Esophagus muscularis mucosa (tissue), 4 donors: Measurements from ENCODE around the gene TPK1. TPM values are rescaled to one million over a fixed set of nuclear protein-coding genes. Genes with fewer than 3 reads are reported as not detected.
"Not testable (repeated sequence)": the region's sequence is repeated elsewhere in the genome, so short reads cannot be mapped to it uniquely, and the experiment has no call there.

Experiments used
- DNase-seq: peaks from one replicate; pipeline ENCODE4 v3.0.0-alpha.2; 2017; ENCODE audit errors: extremely low spot score
- H3K27ac ChIP-seq, 4 donors: fragments of 200-600 bp; sonication (generic); replicated peaks in 1 of 4; 1 replicate in 3 of 4; 2 replicates in 1 of 4; pipeline ENCODE4 v1.5.1; 2016 to 2019; ENCODE audit warnings: mild to moderate bottlenecking in 1 of 4
- H3K27me3 ChIP-seq, 4 donors: fragments of 200-600 bp; sonication (generic); one replicate each; pipeline versions ENCODE4 v1.5.1 to v1.6.0; 2016 to 2019
- H3K36me3 ChIP-seq, 4 donors: fragments of 200-600 bp; sonication (generic); one replicate each; pipeline ENCODE4 v1.5.1; 2016 to 2019
- H3K4me1 ChIP-seq, 4 donors: fragments of 200-600 bp; sonication (generic); one replicate each; pipeline ENCODE4 v1.5.1; 2016 to 2019
- H3K4me3 ChIP-seq, 4 donors: fragments of 200-600 bp; sonication (generic); 1 replicate in 2 of 4; 2 replicates in 2 of 4; pipeline ENCODE4 v1.5.1; 2016 to 2019; ENCODE audit warnings: mild to moderate bottlenecking in 4 of 4, moderate library complexity in 1 of 4
- H3K9me3 ChIP-seq, 4 donors: fragments of 200-600 bp; sonication (generic); 1 replicate in 3 of 4; 2 replicates in 1 of 4; pipeline ENCODE4 v1.5.1; 2016 to 2019
- CTCF ChIP-seq, 3 experiments: fragments of 200-600 bp in 2 of 3; fragments of 450-650 bp in 1 of 3; sonication (generic) in 2 of 3; IDR thresholded peaks; one replicate each; pipeline ENCODE4 v1.5.1; 2017 to 2019; ENCODE audit warnings: antibody characterized with exemption in 3 of 3, mild to moderate bottlenecking in 2 of 3, moderate library complexity in 1 of 3
- EP300 ChIP-seq: sonication (generic); formaldehyde crosslinking; IDR thresholded peaks from one replicate; pipeline ENCODE4 v1.6.1; 2017; ENCODE audit warnings: antibody characterized with exemption
- POLR2A ChIP-seq: fragments of 450-650 bp; IDR thresholded peaks from one replicate; pipeline ENCODE4 v1.6.1; 2017; ENCODE audit warnings: antibody characterized with exemption, moderate library complexity, mild to moderate bottlenecking, low read depth
- POLR2AphosphoS5 ChIP-seq, 2 donors: sonication (generic); formaldehyde crosslinking; IDR thresholded peaks; one replicate each; pipeline ENCODE4 v1.6.1; 2017; ENCODE audit warnings: antibody characterized with exemption in 2 of 2
- WGBS: methylation state at CpG from one replicate; pipeline ENCODE4 v1.1.5; 2018; 5-methylcytosine and 5-hydroxymethylcytosine counted together
- intact Hi-C: fragments of 100-400 bp; cut with DNase I; formaldehyde crosslinking; loops from one replicate; pipeline ENCODE4 v1.15.1; 2023
- total RNA-seq, 4 donors: library from RNA; depleted of rRNA; stranded (reverse); fragments of >200 nt; gene quantifications; one replicate each; pipeline versions ENCODE4 v1.1.0 to v1.2.1, GENCODE V29; 2016

Gene TPK1
- total RNA-seq, 4 donors from 2014 or later = 2.7 to 4.3 (median 3.4) TPM

GRCh38 chr7:144730224-144730623 is 105.6 kb downstream of the TPK1 start:
- no peak for TF ChIP-seq POLR2A
- no peak for TF ChIP-seq POLR2AphosphoS5 (IDR thresholded peaks at IDR 0.05)
- no peak for TF ChIP-seq CTCF (IDR thresholded peaks at IDR 0.05)
- TF ChIP-seq EP300 = no peak
- WGBS = 81% methylated on average over 3 of the region's 3 CpGs
- Histone ChIP-seq H3K27me3 (no peaks in the 10 kb centered on the region), H3K27ac (no peak overlapping the region), H3K9me3 (no peaks in the 10 kb centered on the region), H3K4me1 (no peaks in the 10 kb centered on the region), H3K4me3 (no peak overlapping the region), H3K36me3 (no peaks in the 10 kb centered on the region)
- no peak for DNase-seq
- intact Hi-C loops = loop anchor here (10.0 kb wide), 1 partner anchor 105 kb away; the partner anchor contains the start of gene TPK1

GRCh38 chr7:144729226-144729625 is 106.6 kb downstream of the TPK1 start:
- H3K9me3 ChIP-seq = no peaks in the 10 kb centered on the region
- intact Hi-C loops = no loop called here
- no peak overlapping the region for H3K27ac ChIP-seq
- TF ChIP-seq CTCF (IDR thresholded peaks at IDR 0.05) = no peak
- no peak for TF ChIP-seq EP300
- TF ChIP-seq POLR2A = no peak
- no peak for TF ChIP-seq POLR2AphosphoS5 (IDR thresholded peaks at IDR 0.05)
- no peak for DNase-seq
- H3K4me1 ChIP-seq = no peaks in the 10 kb centered on the region
- 42% methylated on average over 2 of the region's 2 CpGs for WGBS
- H3K4me3 ChIP-seq = no peak overlapping the region
- no peaks in the 10 kb centered on the region for H3K36me3 ChIP-seq
- no peaks in the 10 kb centered on the region for H3K27me3 ChIP-seq

GRCh38 chr7:144728551-144728950 is 107.3 kb downstream of the TPK1 start:
- Histone ChIP-seq H3K4me3 (no peak overlapping the region), H3K36me3 (no peaks in the 10 kb centered on the region), H3K27me3 (no peaks in the 10 kb centered on the region), H3K27ac (no peak overlapping the region), H3K9me3 (no peaks in the 10 kb centered on the region), H3K4me1 (no peaks in the 10 kb centered on the region)
- TF ChIP-seq CTCF (IDR thresholded peaks at IDR 0.05) = no peak
- TF ChIP-seq POLR2A = no peak
- TF ChIP-seq EP300 = no peak
- no peak for TF ChIP-seq POLR2AphosphoS5 (IDR thresholded peaks at IDR 0.05)
- intact Hi-C loops = no loop called here
- no peak for DNase-seq
- WGBS = 66% methylated on average over 4 of the region's 4 CpGs

GRCh38 chr7:144726840-144727239 is 109.0 kb downstream of the TPK1 start:
- H3K4me1 ChIP-seq, H3K36me3 ChIP-seq, H3K4me3 ChIP-seq, H3K9me3 ChIP-seq, DNase-seq, intact Hi-C loops, H3K27me3 ChIP-seq, H3K27ac ChIP-seq: not testable (repeated sequence)
- WGBS = 96% methylated on average over 12 of the region's 12 CpGs

GRCh38 chr7:144725070-144725469 is 110.8 kb downstream of the TPK1 start:
- no peaks in the 10 kb centered on the region for H3K9me3 ChIP-seq
- TF ChIP-seq CTCF (IDR thresholded peaks at IDR 0.05) = no peak
- no peak for TF ChIP-seq EP300
- TF ChIP-seq POLR2A = no peak
- no peak for TF ChIP-seq POLR2AphosphoS5 (IDR thresholded peaks at IDR 0.05)
- DNase-seq = no peak
- intact Hi-C loops = no loop called here
- H3K27me3 ChIP-seq = no peaks in the 10 kb centered on the region
- no peak overlapping the region for H3K27ac ChIP-seq
- no peaks in the 10 kb centered on the region for H3K4me1 ChIP-seq
- no peaks in the 10 kb centered on the region for H3K36me3 ChIP-seq
- no peak overlapping the region for H3K4me3 ChIP-seq
- 84% methylated on average over 1 of the region's 1 CpG for WGBS
